ENCODE results near the gene GPAT2. TPM values are rescaled to one million over a fixed set of nuclear protein-coding genes. Genes with fewer than 3 reads are reported as not detected.
"Not testable (repeated sequence)": the region's sequence is repeated elsewhere in the genome, so short reads cannot be mapped to it uniquely, and the experiment has no call there.

Gene GPAT2
- total and polyA plus RNA-seq, 5 donors, result 1.1 to 3.1 (median 1.8) TPM

DNA sequence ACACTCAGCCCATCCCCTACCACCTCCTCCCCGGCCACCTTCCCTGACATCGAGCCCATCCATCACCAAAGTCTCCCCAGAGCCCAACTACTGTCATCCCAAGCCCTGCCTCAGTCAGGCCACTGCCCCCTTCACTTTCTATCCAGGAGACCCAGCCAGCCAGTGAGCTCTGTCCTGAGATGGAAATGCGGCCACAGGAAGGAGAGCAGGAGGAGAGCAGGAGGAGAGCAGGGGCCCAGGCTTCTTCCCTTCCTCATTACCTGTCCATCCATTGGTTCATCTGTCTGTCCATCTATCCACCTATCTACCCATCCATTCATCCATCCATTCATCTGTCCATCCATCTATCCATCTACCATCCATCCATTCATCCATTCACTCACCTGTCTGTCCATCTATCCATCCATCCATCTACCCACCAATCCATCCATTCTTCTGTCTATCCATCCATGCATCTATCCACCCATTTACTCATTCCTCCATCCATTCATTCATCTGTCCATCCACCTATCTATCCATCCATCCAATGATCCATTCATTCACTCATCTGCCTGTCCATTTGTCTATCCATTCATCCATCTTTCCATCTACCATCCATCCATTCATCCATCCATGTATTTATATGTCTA lies 29.4 kb upstream of the GPAT2 start:
- intact Hi-C loops (cut with DNase I); H3K4me1 ChIP-seq (ENCODE audit: control insufficient read depth, insufficient read depth, low read length); ATAC-seq: not testable (repeated sequence)

GRCh38 chr2:96063116-96063899 lies 28.6 kb upstream of the GPAT2 start:
- H3K9me3 ChIP-seq (ENCODE audit: control insufficient read depth, low read length); H3K27me3 ChIP-seq (ENCODE audit: control insufficient read depth, insufficient read depth); H3K27ac ChIP-seq (ENCODE audit: low read length); intact Hi-C loops (cut with DNase I); H3K4me1 ChIP-seq (ENCODE audit: control insufficient read depth, insufficient read depth, low read length); H3K4me3 ChIP-seq (ENCODE audit: low read length): not testable (repeated sequence)
- DNase-seq (peak in 2 of 3 donors; percentile 68 to 73), ATAC-seq (peak; percentile 44 to 73)
- WGBS, result 54% methylated on average over 12 of the region's 12 CpGs

More for the DNA sequence above, 29.4 kb upstream of the GPAT2 start:
- H3K9me3 ChIP-seq (ENCODE audit: control insufficient read depth, low read length); DNase-seq; H3K27ac ChIP-seq (ENCODE audit: low read length); H3K27me3 ChIP-seq (ENCODE audit: control insufficient read depth, insufficient read depth); H3K4me3 ChIP-seq (ENCODE audit: low read length): not testable (repeated sequence)
- WGBS, result 96% methylated on average over 1 of the region's 3 CpGs

- H3K4me1 ChIP-seq (ENCODE audit: control insufficient read depth, insufficient read depth, low read length); ATAC-seq; DNase-seq; intact Hi-C loops (cut with DNase I); H3K27me3 ChIP-seq (ENCODE audit: control insufficient read depth, insufficient read depth); H3K27ac ChIP-seq (ENCODE audit: low read length); H3K4me3 ChIP-seq (ENCODE audit: low read length); H3K9me3 ChIP-seq (ENCODE audit: control insufficient read depth, low read length): not testable (repeated sequence)
- 79% methylated on average over 3 of the region's 5 CpGs for WGBS
Measured at GRCh38 chr2:96062483-96062882, 27.8 kb upstream of the GPAT2 start.

GRCh38 chr2:96061901-96062300 lies 27.2 kb upstream of the GPAT2 start:
- H3K4me3 ChIP-seq (ENCODE audit: low read length); H3K4me1 ChIP-seq (ENCODE audit: control insufficient read depth, insufficient read depth, low read length); ATAC-seq; H3K27ac ChIP-seq (ENCODE audit: low read length); intact Hi-C loops (cut with DNase I); H3K27me3 ChIP-seq (ENCODE audit: control insufficient read depth, insufficient read depth); H3K9me3 ChIP-seq (ENCODE audit: control insufficient read depth, low read length): not testable (repeated sequence)
- DNase-seq, result peak in 1 of 3 donors; percentile 31
- WGBS, result 79% methylated on average over 9 of the region's 9 CpGs

- intact Hi-C loops (cut with DNase I); H3K27ac ChIP-seq (ENCODE audit: low read length); ATAC-seq; H3K27me3 ChIP-seq (ENCODE audit: control insufficient read depth, insufficient read depth); H3K9me3 ChIP-seq (ENCODE audit: control insufficient read depth, low read length); DNase-seq; H3K4me1 ChIP-seq (ENCODE audit: control insufficient read depth, insufficient read depth, low read length); H3K4me3 ChIP-seq (ENCODE audit: low read length): not testable (repeated sequence)
- WGBS, result 83% methylated on average over 8 of the region's 8 CpGs
Measured at GRCh38 chr2:96061197-96061817, 26.6 kb upstream of the GPAT2 start.

- H3K27ac ChIP-seq (ENCODE audit: low read length); H3K27me3 ChIP-seq (ENCODE audit: control insufficient read depth, insufficient read depth); H3K9me3 ChIP-seq (ENCODE audit: control insufficient read depth, low read length); H3K4me1 ChIP-seq (ENCODE audit: control insufficient read depth, insufficient read depth, low read length); intact Hi-C loops (cut with DNase I); H3K4me3 ChIP-seq (ENCODE audit: low read length); ATAC-seq: not testable (repeated sequence)
- 73% methylated on average over 7 of the region's 10 CpGs for WGBS
- peak in 1 of 3 donors; percentile 32 for DNase-seq
Measured at GRCh38 chr2:96060325-96060724, 25.6 kb upstream of the GPAT2 start.

GRCh38 chr2:96059443-96059842 lies 24.7 kb upstream of the GPAT2 start:
- DNase-seq; ATAC-seq; H3K9me3 ChIP-seq (ENCODE audit: control insufficient read depth, low read length); H3K27ac ChIP-seq (ENCODE audit: low read length); H3K4me1 ChIP-seq (ENCODE audit: control insufficient read depth, insufficient read depth, low read length); intact Hi-C loops (cut with DNase I); H3K4me3 ChIP-seq (ENCODE audit: low read length); H3K27me3 ChIP-seq (ENCODE audit: control insufficient read depth, insufficient read depth): not testable (repeated sequence)
- 54% methylated on average over 5 of the region's 6 CpGs for WGBS

- intact Hi-C loops (cut with DNase I); H3K9me3 ChIP-seq (ENCODE audit: control insufficient read depth, low read length); DNase-seq; H3K27ac ChIP-seq (ENCODE audit: low read length); ATAC-seq; H3K4me1 ChIP-seq (ENCODE audit: control insufficient read depth, insufficient read depth, low read length); H3K4me3 ChIP-seq (ENCODE audit: low read length); H3K27me3 ChIP-seq (ENCODE audit: control insufficient read depth, insufficient read depth): not testable (repeated sequence)
- 70% methylated on average over 3 of the region's 6 CpGs for WGBS
Measured at GRCh38 chr2:96055830-96056229, 21.1 kb upstream of the GPAT2 start.

DNA sequence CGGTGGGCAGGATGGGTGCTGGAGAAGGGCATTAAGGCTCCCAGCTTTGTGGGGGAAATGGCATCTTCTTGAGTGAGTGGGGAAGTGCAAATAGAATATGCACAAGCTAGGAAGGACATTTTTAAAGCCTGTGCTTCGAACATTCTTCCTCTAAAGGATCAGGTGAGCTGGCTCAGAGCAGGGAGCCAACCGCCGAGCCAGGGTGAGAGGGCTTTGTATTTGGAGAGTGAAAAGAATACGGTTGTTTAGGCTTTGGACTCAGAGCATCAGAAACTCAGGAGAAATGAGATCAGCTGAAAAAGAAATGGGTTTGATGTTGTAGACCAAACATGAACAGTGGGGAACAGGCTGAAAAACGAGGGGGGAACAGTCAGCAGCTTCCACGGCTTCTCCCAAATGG lies 19.8 kb upstream of the GPAT2 start:
- DNase-seq; intact Hi-C loops (cut with DNase I); H3K9me3 ChIP-seq (ENCODE audit: control insufficient read depth, low read length); H3K4me3 ChIP-seq (ENCODE audit: low read length); H3K27ac ChIP-seq (ENCODE audit: low read length); ATAC-seq; H3K4me1 ChIP-seq (ENCODE audit: control insufficient read depth, insufficient read depth, low read length); H3K27me3 ChIP-seq (ENCODE audit: control insufficient read depth, insufficient read depth): not testable (repeated sequence)
- WGBS, result 91% methylated on average over 6 of the region's 7 CpGs

DNA sequence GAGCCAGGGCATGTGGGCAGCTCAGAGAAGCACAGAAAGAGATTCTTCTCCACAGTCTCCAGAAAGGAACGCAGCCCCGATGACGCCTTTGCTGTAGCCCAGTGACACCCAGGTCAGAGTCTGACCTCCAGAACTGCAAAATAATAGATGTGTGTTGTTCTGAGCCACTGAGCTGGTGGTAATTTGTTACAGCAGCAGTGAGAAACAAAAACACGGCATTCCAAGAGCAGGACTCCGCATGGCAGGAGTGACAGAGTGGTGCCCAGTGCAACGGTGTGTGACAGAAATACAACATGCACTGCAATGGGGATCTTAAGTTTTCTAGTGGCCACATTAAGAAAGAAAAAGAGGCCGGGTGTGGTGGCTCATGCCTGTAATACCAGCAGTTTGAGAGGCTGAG lies 18.7 kb upstream of the GPAT2 start:
- H3K27me3 ChIP-seq (ENCODE audit: control insufficient read depth, insufficient read depth); H3K4me3 ChIP-seq (ENCODE audit: low read length); H3K27ac ChIP-seq (ENCODE audit: low read length); H3K4me1 ChIP-seq (ENCODE audit: control insufficient read depth, insufficient read depth, low read length); H3K9me3 ChIP-seq (ENCODE audit: control insufficient read depth, low read length); intact Hi-C loops (cut with DNase I); ATAC-seq; DNase-seq: not testable (repeated sequence)
- WGBS, result 88% methylated on average over 7 of the region's 7 CpGs

- H3K4me1 ChIP-seq (ENCODE audit: control insufficient read depth, insufficient read depth, low read length); intact Hi-C loops (cut with DNase I); H3K9me3 ChIP-seq (ENCODE audit: control insufficient read depth, low read length); DNase-seq; H3K4me3 ChIP-seq (ENCODE audit: low read length); H3K27me3 ChIP-seq (ENCODE audit: control insufficient read depth, insufficient read depth); ATAC-seq; H3K27ac ChIP-seq (ENCODE audit: low read length): not testable (repeated sequence)
- WGBS, result 96% methylated on average over 2 of the region's 3 CpGs
Measured at GRCh38 chr2:96052632-96053031, 17.9 kb upstream of the GPAT2 start.
